Measurements from ENCODE around the gene GYG2. TPM values are rescaled to one million over a fixed set of nuclear protein-coding genes. Genes with fewer than 3 reads are reported as not detected.

The GYG2 gene
- total and polyA plus RNA-seq, 2 of the 13 experiments (the other 11 are each of a cell fraction or from before 2014, with no cell fraction given), result 20.0 to 24.3 TPM

- Histone ChIP-seq H3K4me3 (replicated peaks in 1 of 3; ENCODE audit: insufficient read depth in 1 of 3, low read depth in 2 of 3, low read length in 3 of 3) (no peak overlapping the region), H3K9me3 (ENCODE audit: low read length) (no peaks in the 10 kb centered on the region), H3K4me2 (ENCODE audit: low read depth, low read length) (no peak overlapping the region), H3K9ac (ENCODE audit: insufficient read depth, low read depth, low read length) (no peak overlapping the region), H3K27me3 (ENCODE audit: control insufficient read depth in 1 of 2, insufficient read depth in 2 of 2, low read length in 2 of 2) (no peaks in the 10 kb centered on the region), H3K4me1 (ENCODE audit: insufficient read depth, low read length) (no peaks in the 10 kb centered on the region), H3K27ac (ENCODE audit: extremely low read length, insufficient read depth, low read length) (no peak overlapping the region), H3K36me3 (replicated peaks in 1 of 2; ENCODE audit: control insufficient read depth in 1 of 2, insufficient read depth in 2 of 2, low read length in 2 of 2) (peaks cover 0 to 14% of the 10 kb centered on the region in 2 experiments; a peak in 2 of 5 replicates), H3K79me2 (ENCODE audit: insufficient read depth, low read length) (no peaks in the 10 kb centered on the region), H4K20me1 (ENCODE audit: insufficient read depth, low read length) (no peaks in the 10 kb centered on the region), H2AFZ (ENCODE audit: low read length) (no peak overlapping the region)
- CTCF ChIA-PET (ENCODE audit: low intra/inter-chr PET ratio, low total read pairs), result no interaction called here
- 100% methylated on average over 6 of the region's 21 CpGs for WGBS (ENCODE audit: low lambda C conversion rate)
- in situ Hi-C loops (cut with HindIII; ENCODE audit: extremely low pct_ligation_motif_present, low pct_unique_long_range_greater_than_20kb), result no loop called here
- FAIRE-seq (no peak), ATAC-seq (no peak), DNase-seq (ENCODE audit: low spot score) (no peak)
- no TSS peak for BruUV-seq (replicated peaks)
- POLR2A ChIA-PET, result no interaction called here
- intact Hi-C loops (cut with micrococcal nuclease; ENCODE audit: unreplicated experiment), result no loop called here
- TF ChIP-seq XBP1 (CRISPR knock-in tag; IDR thresholded peaks at IDR 0.05), result no peak
- TF ChIP-seq SALL1 (CRISPR knock-in tag; IDR thresholded peaks at IDR 0.05), result no peak
- no peak for TF ChIP-seq TGIF2 (CRISPR knock-in tag; IDR thresholded peaks at IDR 0.05)
- TF ChIP-seq HOMEZ (CRISPR knock-in tag; IDR thresholded peaks at IDR 0.05; ENCODE audit: low read depth), result no peak
- TF ChIP-seq ZNF496 (CRISPR knock-in tag; IDR thresholded peaks at IDR 0.05; ENCODE audit: insufficient replicate concordance), result no peak
- TF ChIP-seq NPAS2 (CRISPR knock-in tag; IDR thresholded peaks at IDR 0.05; ENCODE audit: borderline replicate concordance), result no peak
- TF ChIP-seq, protein P1, sequence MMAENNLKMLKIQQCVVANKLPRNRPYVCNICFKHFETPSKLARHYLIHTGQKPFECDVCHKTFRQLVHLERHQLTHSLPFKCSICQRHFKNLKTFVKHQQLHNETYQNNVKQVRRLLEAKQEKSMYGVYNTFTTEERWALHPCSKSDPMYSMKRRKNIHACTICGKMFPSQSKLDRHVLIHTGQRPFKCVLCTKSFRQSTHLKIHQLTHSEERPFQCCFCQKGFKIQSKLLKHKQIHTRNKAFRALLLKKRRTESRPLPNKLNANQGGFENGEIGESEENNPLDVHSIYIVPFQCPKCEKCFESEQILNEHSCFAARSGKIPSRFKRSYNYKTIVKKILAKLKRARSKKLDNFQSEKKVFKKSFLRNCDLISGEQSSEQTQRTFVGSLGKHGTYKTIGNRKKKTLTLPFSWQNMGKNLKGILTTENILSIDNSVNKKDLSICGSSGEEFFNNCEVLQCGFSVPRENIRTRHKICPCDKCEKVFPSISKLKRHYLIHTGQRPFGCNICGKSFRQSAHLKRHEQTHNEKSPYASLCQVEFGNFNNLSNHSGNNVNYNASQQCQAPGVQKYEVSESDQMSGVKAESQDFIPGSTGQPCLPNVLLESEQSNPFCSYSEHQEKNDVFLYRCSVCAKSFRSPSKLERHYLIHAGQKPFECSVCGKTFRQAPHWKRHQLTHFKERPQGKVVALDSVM (CRISPR knock-in tag; IDR thresholded peaks at IDR 0.05), result no peak
- TF ChIP-seq, protein P2, sequence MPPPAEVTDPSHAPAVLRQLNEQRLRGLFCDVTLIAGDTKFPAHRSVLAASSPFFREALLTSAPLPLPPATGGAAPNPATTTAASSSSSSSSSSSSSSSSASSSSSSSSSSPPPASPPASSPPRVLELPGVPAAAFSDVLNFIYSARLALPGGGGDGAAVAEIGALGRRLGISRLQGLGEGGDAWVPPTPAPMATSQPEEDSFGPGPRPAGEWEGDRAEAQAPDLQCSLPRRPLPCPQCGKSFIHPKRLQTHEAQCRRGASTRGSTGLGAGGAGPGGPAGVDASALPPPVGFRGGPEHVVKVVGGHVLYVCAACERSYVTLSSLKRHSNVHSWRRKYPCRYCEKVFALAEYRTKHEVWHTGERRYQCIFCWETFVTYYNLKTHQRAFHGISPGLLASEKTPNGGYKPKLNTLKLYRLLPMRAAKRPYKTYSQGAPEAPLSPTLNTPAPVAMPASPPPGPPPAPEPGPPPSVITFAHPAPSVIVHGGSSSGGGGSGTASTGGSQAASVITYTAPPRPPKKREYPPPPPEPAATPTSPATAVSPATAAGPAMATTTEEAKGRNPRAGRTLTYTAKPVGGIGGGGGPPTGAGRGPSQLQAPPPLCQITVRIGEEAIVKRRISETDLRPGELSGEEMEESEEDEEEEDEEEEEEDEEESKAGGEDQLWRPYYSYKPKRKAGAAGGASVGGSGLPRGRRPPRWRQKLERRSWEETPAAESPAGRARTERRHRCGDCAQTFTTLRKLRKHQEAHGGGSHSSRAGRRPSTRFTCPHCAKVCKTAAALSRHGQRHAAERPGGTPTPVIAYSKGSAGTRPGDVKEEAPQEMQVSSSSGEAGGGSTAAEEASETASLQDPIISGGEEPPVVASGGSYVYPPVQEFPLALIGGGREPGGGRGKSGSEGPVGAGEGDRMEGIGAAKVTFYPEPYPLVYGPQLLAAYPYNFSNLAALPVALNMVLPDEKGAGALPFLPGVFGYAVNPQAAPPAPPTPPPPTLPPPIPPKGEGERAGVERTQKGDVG (CRISPR knock-in tag; IDR thresholded peaks at IDR 0.05; ENCODE audit: borderline replicate concordance), result no peak
- TF ChIP-seq JUN (CRISPR knock-in tag; IDR thresholded peaks at IDR 0.05), result no peak
- no peak for TF ChIP-seq ZNF652 (CRISPR knock-in tag; IDR thresholded peaks at IDR 0.05; ENCODE audit: borderline replicate concordance, low read depth)
- TF ChIP-seq ZNF383 (CRISPR knock-in tag; IDR thresholded peaks at IDR 0.05; ENCODE audit: borderline replicate concordance), result no peak
- no peak for TF ChIP-seq ARID2 (CRISPR knock-in tag; IDR thresholded peaks at IDR 0.05; ENCODE audit: borderline replicate concordance)
- no peak for TF ChIP-seq ZNF44 (CRISPR knock-in tag; IDR thresholded peaks at IDR 0.05)
- no peak for TF ChIP-seq SSRP1 (CRISPR knock-in tag; IDR thresholded peaks at IDR 0.05)
- no peak for TF ChIP-seq ZBTB38 (CRISPR knock-in tag; IDR thresholded peaks at IDR 0.05)
Measured at GRCh38 chrX:2854918-2855317, 26.2 kb downstream of the GYG2 start.
